Astrocyte (in vitro differentiated cells and primary cell): ENCODE results near the gene BTBD2.

Source experiments
- EZH2 ChIP-seq: IDR thresholded peaks from 2 replicates; pipeline ENCODE4 v1.6.1; 2012; ENCODE audit warnings: mild to moderate bottlenecking, low read length, inconsistent platforms; ENCODE audit not compliant: insufficient read depth
- TF ChIP-seq, protein P1 (sequence below): IDR thresholded peaks from 2 replicates; pipeline ENCODE4 v1.5.1; 2011; ENCODE audit warnings: low read depth, mild to moderate bottlenecking, inconsistent platforms, low read length, moderate library complexity; ENCODE audit not compliant: insufficient read depth

DNA sequence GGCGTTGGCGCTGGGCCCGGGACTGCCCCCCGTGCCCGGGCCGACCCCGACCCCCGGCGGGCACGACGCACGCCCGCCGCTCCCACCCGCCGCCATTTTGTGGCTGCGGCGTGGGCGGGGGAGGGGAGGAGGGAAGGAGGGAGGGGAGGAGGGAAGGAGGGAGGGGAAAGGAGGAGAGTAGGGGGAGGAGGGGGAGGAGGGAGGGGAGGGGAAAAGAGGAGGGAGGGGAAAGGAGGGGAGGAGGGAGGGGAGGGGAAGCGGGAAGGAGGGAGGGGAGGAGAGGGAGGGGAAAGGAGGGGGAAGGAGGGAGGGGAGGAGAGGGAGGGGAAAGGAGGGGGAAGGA, at the start of gene BTBD2:
- no peak for TF ChIP-seq EZH2
- TF ChIP-seq, protein P1, sequence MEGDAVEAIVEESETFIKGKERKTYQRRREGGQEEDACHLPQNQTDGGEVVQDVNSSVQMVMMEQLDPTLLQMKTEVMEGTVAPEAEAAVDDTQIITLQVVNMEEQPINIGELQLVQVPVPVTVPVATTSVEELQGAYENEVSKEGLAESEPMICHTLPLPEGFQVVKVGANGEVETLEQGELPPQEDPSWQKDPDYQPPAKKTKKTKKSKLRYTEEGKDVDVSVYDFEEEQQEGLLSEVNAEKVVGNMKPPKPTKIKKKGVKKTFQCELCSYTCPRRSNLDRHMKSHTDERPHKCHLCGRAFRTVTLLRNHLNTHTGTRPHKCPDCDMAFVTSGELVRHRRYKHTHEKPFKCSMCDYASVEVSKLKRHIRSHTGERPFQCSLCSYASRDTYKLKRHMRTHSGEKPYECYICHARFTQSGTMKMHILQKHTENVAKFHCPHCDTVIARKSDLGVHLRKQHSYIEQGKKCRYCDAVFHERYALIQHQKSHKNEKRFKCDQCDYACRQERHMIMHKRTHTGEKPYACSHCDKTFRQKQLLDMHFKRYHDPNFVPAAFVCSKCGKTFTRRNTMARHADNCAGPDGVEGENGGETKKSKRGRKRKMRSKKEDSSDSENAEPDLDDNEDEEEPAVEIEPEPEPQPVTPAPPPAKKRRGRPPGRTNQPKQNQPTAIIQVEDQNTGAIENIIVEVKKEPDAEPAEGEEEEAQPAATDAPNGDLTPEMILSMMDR, result no peak
